Keratinocyte (primary cell): Measurements from ENCODE around the gene SNX3. TPM values are rescaled to one million over a fixed set of nuclear protein-coding genes. Genes with fewer than 3 reads are reported as not detected.

Experiments
- DNase-seq: peaks from one replicate; pipeline ENCODE4 v3.0.0-alpha.2; 2011; ENCODE audit warnings: low read depth, missing footprints, low spot score
- FAIRE-seq: peaks from 2 replicates; lab custom pipeline; 2011; peaks lifted over from hg19 to GRCh38; lab: Jason Lieb, UNC
- H2AFZ ChIP-seq: 2 replicates; pipeline ENCODE4 v1.6.0; 2012; ENCODE audit warnings: low read length, control low read depth, inconsistent platforms; ENCODE audit not compliant: control insufficient read depth
- H3K27ac ChIP-seq: 2 replicates; pipeline ENCODE4 v1.5.1; 2011; ENCODE audit warnings: low read length; ENCODE audit not compliant: control insufficient read depth, insufficient read depth
- H3K27me3 ChIP-seq: 3 replicates; pipeline ENCODE4 v1.6.0; 2011; ENCODE audit warnings: low read length; ENCODE audit not compliant: control insufficient read depth, insufficient read depth; ENCODE audit errors: extremely low read depth
- H3K36me3 ChIP-seq, 2 experiments: 2 replicates in 1 of 2; 3 replicates in 1 of 2; pipeline ENCODE4 v1.5.1; 2011; ENCODE audit warnings: low read length in 2 of 2, mild to moderate bottlenecking in 1 of 2; ENCODE audit not compliant: control insufficient read depth in 2 of 2, insufficient read depth in 2 of 2; ENCODE audit errors: extremely low read depth in 1 of 2
- H3K4me1 ChIP-seq: 3 replicates; pipeline ENCODE4 v1.5.1; 2011; ENCODE audit warnings: low read length; ENCODE audit not compliant: control insufficient read depth, insufficient read depth; ENCODE audit errors: extremely low read depth
- H3K4me2 ChIP-seq: 3 replicates; pipeline ENCODE4 v1.6.0; 2011; ENCODE audit warnings: low read depth, low read length; ENCODE audit not compliant: control insufficient read depth, insufficient read depth; ENCODE audit errors: extremely low read depth
- H3K4me3 ChIP-seq, 3 experiments: fragments of 200-600 bp in 1 of 3; sonication (generic) in 1 of 3; 2 replicates in 2 of 3; 3 replicates in 1 of 3; pipeline ENCODE4 v1.5.1; 2011 to 2016; ENCODE audit warnings: low read length in 3 of 3, mild to moderate bottlenecking in 3 of 3, control low read depth in 2 of 3, inconsistent platforms in 1 of 3, low read depth in 1 of 3, mixed read lengths in 1 of 3, mixed run types in 1 of 3, moderate library complexity in 1 of 3; ENCODE audit not compliant: control insufficient read depth in 2 of 3, insufficient read depth in 2 of 3; ENCODE audit errors: extremely low read depth in 1 of 3
- H3K79me2 ChIP-seq: 2 replicates; pipeline ENCODE4 v1.6.0; 2012; ENCODE audit warnings: low read length; ENCODE audit not compliant: control insufficient read depth, insufficient read depth
- H3K9ac ChIP-seq: 3 replicates; pipeline ENCODE4 v1.6.0; 2011; ENCODE audit warnings: low read length; ENCODE audit not compliant: control insufficient read depth, insufficient read depth; ENCODE audit errors: extremely low read depth
- H3K9me1 ChIP-seq: 3 replicates; pipeline ENCODE4 v1.6.0; 2011; ENCODE audit warnings: low read length; ENCODE audit not compliant: control insufficient read depth, insufficient read depth; ENCODE audit errors: extremely low read depth
- H3K9me3 ChIP-seq: 2 replicates; pipeline ENCODE4 v1.5.1; 2012; ENCODE audit warnings: low read depth, low read length; ENCODE audit not compliant: control insufficient read depth
- H4K20me1 ChIP-seq: 3 replicates; pipeline ENCODE4 v1.6.0; 2011; ENCODE audit warnings: low read length; ENCODE audit not compliant: control insufficient read depth, insufficient read depth; ENCODE audit errors: extremely low read depth
- EZH2 ChIP-seq: IDR thresholded peaks from one replicate; pipeline ENCODE4 v1.6.1; 2012; ENCODE audit warnings: inconsistent platforms, mild to moderate bottlenecking, low read length, moderate library complexity
- dilution Hi-C: fragments of 300-500 bp; cut with MboI; formaldehyde crosslinking; loops from one replicate; pipeline ENCODE4 v1.7.0; 2020; ENCODE audit warnings: low sequenced_read_pairs; ENCODE audit not compliant: extremely low pct_ligation_motif_present
- polyA plus RNA-seq, 5 experiments: library from polyadenylated mRNA; depleted of rRNA in 3 of 5; stranded (reverse) in 3 of 5; stranded (forward) in 1 of 5; unstranded in 1 of 5; fragments of >200 nt; gene quantifications; 1 replicate in 1 of 5; 2 replicates in 3 of 5; 3 replicates in 1 of 5; pipeline versions ENCODE4 v1.2.1 to v1.2.3, GENCODE V29; 2011 to 2012; ENCODE audit warnings: missing spikeins in 2 of 5, low read depth in 1 of 5, low replicate concordance in 1 of 5
- TF ChIP-seq, protein P1 (sequence below), 3 experiments: IDR thresholded peaks in 1 of 3; conservative IDR thresholded peaks in 1 of 3; optimal IDR thresholded peaks in 1 of 3; 2 replicates in 2 of 3; 3 replicates in 1 of 3; pipeline versions ENCODE3 to v1.5.1; 2011; ENCODE audit warnings: low read length in 3 of 3, mild to moderate bottlenecking in 3 of 3, moderate library complexity in 2 of 3, control low read depth in 1 of 3, inconsistent platforms in 1 of 3; ENCODE audit not compliant: insufficient read depth in 2 of 3; ENCODE audit errors: extremely low read depth in 1 of 3

SNX3 gene
- polyA plus RNA-seq, 1 donor (not counting 4 experiments of a cell fraction or from before 2014, with no cell fraction given), result 460 TPM

DNA sequence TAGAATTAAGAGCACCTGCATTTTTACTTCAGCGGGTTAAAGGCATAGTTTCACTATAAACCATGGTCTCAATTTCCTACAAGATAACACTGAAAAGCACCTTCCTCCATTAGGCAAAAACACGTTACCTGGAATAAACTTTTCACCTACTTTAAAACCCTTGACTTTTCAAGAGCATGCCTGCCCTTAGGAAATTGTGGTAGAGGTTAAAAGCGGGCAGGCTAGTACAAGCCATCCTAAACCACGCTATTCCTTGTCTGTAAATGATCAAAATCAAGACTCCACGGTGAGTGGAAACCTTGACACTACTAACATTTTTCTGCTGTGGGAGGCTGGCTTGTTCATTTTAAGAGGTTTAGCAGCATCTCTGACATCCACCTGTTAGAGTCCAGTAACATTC, 51.1 kb downstream of the SNX3 start:
- Histone ChIP-seq H3K4me2 (no peak overlapping the region), H2AFZ (no peak overlapping the region), H3K36me3 (peaks cover 0 to 14% of the 10 kb centered on the region in 2 experiments), H3K9me1 (no peaks in the 10 kb centered on the region), H3K27me3 (no peaks in the 10 kb centered on the region), H3K27ac (no peak overlapping the region), H3K4me1 (no peaks in the 10 kb centered on the region), H3K4me3 (no peak overlapping the region), H3K79me2 (no peaks in the 10 kb centered on the region), H3K9me3 (no peaks in the 10 kb centered on the region), H3K9ac (no peak overlapping the region), H4K20me1 (no peaks in the 10 kb centered on the region)
- DNase-seq (no peak), FAIRE-seq (no peak)
- TF ChIP-seq EZH2, result no peak
- TF ChIP-seq, protein P1, sequence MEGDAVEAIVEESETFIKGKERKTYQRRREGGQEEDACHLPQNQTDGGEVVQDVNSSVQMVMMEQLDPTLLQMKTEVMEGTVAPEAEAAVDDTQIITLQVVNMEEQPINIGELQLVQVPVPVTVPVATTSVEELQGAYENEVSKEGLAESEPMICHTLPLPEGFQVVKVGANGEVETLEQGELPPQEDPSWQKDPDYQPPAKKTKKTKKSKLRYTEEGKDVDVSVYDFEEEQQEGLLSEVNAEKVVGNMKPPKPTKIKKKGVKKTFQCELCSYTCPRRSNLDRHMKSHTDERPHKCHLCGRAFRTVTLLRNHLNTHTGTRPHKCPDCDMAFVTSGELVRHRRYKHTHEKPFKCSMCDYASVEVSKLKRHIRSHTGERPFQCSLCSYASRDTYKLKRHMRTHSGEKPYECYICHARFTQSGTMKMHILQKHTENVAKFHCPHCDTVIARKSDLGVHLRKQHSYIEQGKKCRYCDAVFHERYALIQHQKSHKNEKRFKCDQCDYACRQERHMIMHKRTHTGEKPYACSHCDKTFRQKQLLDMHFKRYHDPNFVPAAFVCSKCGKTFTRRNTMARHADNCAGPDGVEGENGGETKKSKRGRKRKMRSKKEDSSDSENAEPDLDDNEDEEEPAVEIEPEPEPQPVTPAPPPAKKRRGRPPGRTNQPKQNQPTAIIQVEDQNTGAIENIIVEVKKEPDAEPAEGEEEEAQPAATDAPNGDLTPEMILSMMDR (optimal IDR thresholded peaks at IDR 0.05 in 1 of 3, IDR thresholded peaks at IDR 0.05 in 1 of 3, conservative IDR thresholded peaks at IDR 0.05 in 1 of 3; ENCODE audit: extremely low read depth in 1 of 3, insufficient read depth in 2 of 3, low read length in 3 of 3), result no peak
- dilution Hi-C loops, result no loop called here

DNA sequence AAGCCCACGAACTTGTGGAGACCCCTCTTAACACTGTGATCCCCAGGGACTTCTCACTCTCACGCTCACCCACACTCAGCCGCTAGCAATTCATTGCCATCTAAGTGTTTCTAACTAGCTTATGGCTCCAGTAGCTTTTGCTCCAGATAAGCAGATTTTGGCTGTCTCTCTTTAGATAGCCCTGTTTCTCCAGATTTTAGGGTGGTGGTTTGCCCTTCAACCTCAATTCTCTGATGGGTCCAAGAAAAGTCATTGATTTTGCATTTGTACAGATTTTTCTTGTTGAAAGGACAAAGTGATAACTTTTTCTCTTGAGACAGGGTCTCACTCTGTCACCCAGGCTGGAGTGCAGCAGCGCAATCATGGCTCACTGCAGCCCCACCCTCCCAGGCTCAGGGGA, 53.8 kb downstream of the SNX3 start:
- dilution Hi-C loops, result no loop called here
- DNase-seq, result no peak

More for the DNA sequence above, 53.8 kb downstream of the SNX3 start:
- no peak for FAIRE-seq
- Histone ChIP-seq H3K9me1 (no peaks in the 10 kb centered on the region), H3K4me2 (no peak overlapping the region), H3K4me3 (no peak overlapping the region), H3K79me2 (no peaks in the 10 kb centered on the region), H3K27ac (no peak overlapping the region), H3K9me3 (no peaks in the 10 kb centered on the region), H3K9ac (no peak overlapping the region), H2AFZ (no peak overlapping the region), H3K36me3 (peaks cover 0 to 13% of the 10 kb centered on the region in 2 experiments), H3K27me3 (no peaks in the 10 kb centered on the region), H3K4me1 (no peaks in the 10 kb centered on the region), H4K20me1 (no peaks in the 10 kb centered on the region)
- TF ChIP-seq, protein P1 (optimal IDR thresholded peaks at IDR 0.05 in 1 of 3, IDR thresholded peaks at IDR 0.05 in 1 of 3, conservative IDR thresholded peaks at IDR 0.05 in 1 of 3; ENCODE audit: extremely low read depth in 1 of 3, insufficient read depth in 2 of 3, low read length in 3 of 3), result no peak
- no peak for TF ChIP-seq EZH2
